Prostate gland (tissue), 2 donors: Measurements from ENCODE around the gene SLC7A14. TPM values are rescaled to one million over a fixed set of nuclear protein-coding genes. Genes with fewer than 3 reads are reported as not detected.

ENCODE experiments used
- DNase-seq: peaks from one replicate; pipeline ENCODE4 v3.0.0-alpha.2; 2019; ENCODE audit warnings: low spot score
- H3K27ac ChIP-seq, 2 donors: fragments of 200-600 bp; sonication (generic); 2 replicates each; pipeline ENCODE4 v1.5.1; 2017 to 2019
- H3K27me3 ChIP-seq: fragments of 200-600 bp; sonication (generic); replicated peaks from 2 replicates; pipeline ENCODE4 v1.5.1; 2019; ENCODE audit not compliant: insufficient read depth
- H3K36me3 ChIP-seq, 2 donors: fragments of 200-600 bp; sonication (generic); 1 replicate in 1 of 2; 2 replicates in 1 of 2; pipeline versions ENCODE4 v1.5.1 to v1.8.1; 2017 to 2019
- H3K4me1 ChIP-seq: fragments of 200-600 bp; sonication (generic); replicated peaks from 2 replicates; pipeline ENCODE4 v1.5.1; 2019
- H3K4me3 ChIP-seq, 2 donors: fragments of 200-600 bp; sonication (generic); 2 replicates each; pipeline ENCODE4 v1.5.1; 2017 to 2019
- H3K9me3 ChIP-seq: fragments of 200-600 bp; sonication (generic); 2 replicates; pipeline ENCODE4 v1.5.1; 2017
- POLR2A ChIP-seq: fragments of 450-650 bp; IDR thresholded peaks from one replicate; pipeline ENCODE4 v1.6.1; 2016; ENCODE audit warnings: antibody characterized with exemption, mild to moderate bottlenecking
- POLR2AphosphoS5 ChIP-seq: sonication (generic); formaldehyde crosslinking; IDR thresholded peaks from one replicate; pipeline ENCODE4 v1.6.1; 2017; ENCODE audit warnings: antibody characterized with exemption
- whole genome bisulfite sequencing: methylation state at CpG from one replicate; pipeline ENCODE4 v1.1.5; 2018; 5-methylcytosine and 5-hydroxymethylcytosine counted together
- intact Hi-C: fragments of 100-400 bp; cut with DNase I; formaldehyde crosslinking; loops from one replicate; pipeline ENCODE4 v1.14.2; 2022
- total RNA-seq, 2 donors: library from RNA; depleted of rRNA; stranded (reverse); fragments of >200 nt; gene quantifications; one replicate each; pipeline ENCODE4 v1.1.0, GENCODE V29; 2016
- TF ChIP-seq, protein P1 (sequence below), 4 experiments: fragments of 200-600 bp in 2 of 4; fragments of 450-650 bp in 2 of 4; sonication (generic) in 2 of 4; IDR thresholded peaks; 1 replicate in 3 of 4; 2 replicates in 1 of 4; pipeline ENCODE4 v1.5.1; 2016 to 2019; ENCODE audit warnings: antibody characterized with exemption in 4 of 4, mild to moderate bottlenecking in 2 of 4, moderate library complexity in 2 of 4

The SLC7A14 gene
- total RNA-seq, 2 donors from 2014 or later = 0.05 to 0.11 TPM

GRCh38 chr3:170560717-170561382 is 25.0 kb downstream of the SLC7A14 start:
- DNase-seq = no peak
- Histone ChIP-seq H3K27me3 (no peaks in the 10 kb centered on the region), H3K4me1 (no peaks in the 10 kb centered on the region), H3K36me3 (no peaks in the 10 kb centered on the region), H3K4me3 (no peak overlapping the region), H3K27ac (no peak overlapping the region), H3K9me3 (no peaks in the 10 kb centered on the region)
- TF ChIP-seq POLR2A (no peak), POLR2AphosphoS5 (no peak)
- TF ChIP-seq, protein P1, sequence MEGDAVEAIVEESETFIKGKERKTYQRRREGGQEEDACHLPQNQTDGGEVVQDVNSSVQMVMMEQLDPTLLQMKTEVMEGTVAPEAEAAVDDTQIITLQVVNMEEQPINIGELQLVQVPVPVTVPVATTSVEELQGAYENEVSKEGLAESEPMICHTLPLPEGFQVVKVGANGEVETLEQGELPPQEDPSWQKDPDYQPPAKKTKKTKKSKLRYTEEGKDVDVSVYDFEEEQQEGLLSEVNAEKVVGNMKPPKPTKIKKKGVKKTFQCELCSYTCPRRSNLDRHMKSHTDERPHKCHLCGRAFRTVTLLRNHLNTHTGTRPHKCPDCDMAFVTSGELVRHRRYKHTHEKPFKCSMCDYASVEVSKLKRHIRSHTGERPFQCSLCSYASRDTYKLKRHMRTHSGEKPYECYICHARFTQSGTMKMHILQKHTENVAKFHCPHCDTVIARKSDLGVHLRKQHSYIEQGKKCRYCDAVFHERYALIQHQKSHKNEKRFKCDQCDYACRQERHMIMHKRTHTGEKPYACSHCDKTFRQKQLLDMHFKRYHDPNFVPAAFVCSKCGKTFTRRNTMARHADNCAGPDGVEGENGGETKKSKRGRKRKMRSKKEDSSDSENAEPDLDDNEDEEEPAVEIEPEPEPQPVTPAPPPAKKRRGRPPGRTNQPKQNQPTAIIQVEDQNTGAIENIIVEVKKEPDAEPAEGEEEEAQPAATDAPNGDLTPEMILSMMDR (IDR thresholded peaks at IDR 0.05) = no peak
- 86% methylated on average over 5 of the region's 5 CpGs for WGBS
- intact Hi-C loops = no loop called here

GRCh38 chr3:170560296-170560695 is 25.6 kb downstream of the SLC7A14 start:
- H3K36me3 ChIP-seq = no peaks in the 10 kb centered on the region
- H3K9me3 ChIP-seq = no peaks in the 10 kb centered on the region
- H3K27me3 ChIP-seq = no peaks in the 10 kb centered on the region
- H3K27ac ChIP-seq = no peak overlapping the region
- intact Hi-C loops = no loop called here
- DNase-seq = no peak
- 84% methylated on average over 4 of the region's 4 CpGs for WGBS
- no peaks in the 10 kb centered on the region for H3K4me1 ChIP-seq
- H3K4me3 ChIP-seq = no peak overlapping the region
- TF ChIP-seq, protein P1 (IDR thresholded peaks at IDR 0.05) = no peak
- TF ChIP-seq POLR2AphosphoS5 = no peak
- no peak for TF ChIP-seq POLR2A

- no peak for TF ChIP-seq POLR2A
- TF ChIP-seq, protein P1 (IDR thresholded peaks at IDR 0.05) = no peak
- TF ChIP-seq POLR2AphosphoS5 = no peak
- Histone ChIP-seq H3K4me1 (no peaks in the 10 kb centered on the region), H3K4me3 (no peak overlapping the region), H3K36me3 (no peaks in the 10 kb centered on the region), H3K27me3 (no peaks in the 10 kb centered on the region), H3K9me3 (no peaks in the 10 kb centered on the region), H3K27ac (no peak overlapping the region)
- intact Hi-C loops = no loop called here
- DNase-seq = no peak
Observed at GRCh38 chr3:170558427-170558826, 27.4 kb downstream of the SLC7A14 start.

GRCh38 chr3:170555329-170555728 is 30.5 kb downstream of the SLC7A14 start:
- Histone ChIP-seq H3K27me3 (no peaks in the 10 kb centered on the region), H3K27ac (no peak overlapping the region), H3K9me3 (no peaks in the 10 kb centered on the region), H3K4me1 (no peaks in the 10 kb centered on the region), H3K4me3 (no peak overlapping the region), H3K36me3 (no peaks in the 10 kb centered on the region)
- TF ChIP-seq POLR2A = no peak
- TF ChIP-seq, protein P1 (IDR thresholded peaks at IDR 0.05) = no peak
- no peak for TF ChIP-seq POLR2AphosphoS5
- 97% methylated on average over 1 of the region's 1 CpG for WGBS
- intact Hi-C loops = no loop called here
- DNase-seq = no peak
